ENCODE data around the gene ATRNL1.

DNA sequence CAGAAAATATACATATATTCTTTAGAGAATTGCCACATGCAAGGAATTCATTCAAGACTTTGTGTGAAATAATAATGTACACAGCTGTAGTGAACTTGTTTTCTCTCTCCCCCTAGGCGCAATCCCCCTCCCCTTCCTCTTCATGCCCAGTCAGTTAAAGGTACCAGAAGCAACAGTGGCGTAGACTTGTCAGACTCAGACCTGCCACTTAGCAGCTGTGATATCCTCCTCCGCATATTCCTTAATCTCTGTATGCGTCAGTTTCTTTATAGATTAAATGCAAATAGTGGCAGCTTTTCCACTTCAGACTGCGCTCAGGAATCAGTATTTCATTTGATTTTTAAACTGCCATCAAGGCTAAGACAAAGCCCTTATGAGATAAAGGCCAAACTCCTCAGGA lies 815.9 kb downstream of the ATRNL1 start:
- TF ChIP-seq, protein P1, sequence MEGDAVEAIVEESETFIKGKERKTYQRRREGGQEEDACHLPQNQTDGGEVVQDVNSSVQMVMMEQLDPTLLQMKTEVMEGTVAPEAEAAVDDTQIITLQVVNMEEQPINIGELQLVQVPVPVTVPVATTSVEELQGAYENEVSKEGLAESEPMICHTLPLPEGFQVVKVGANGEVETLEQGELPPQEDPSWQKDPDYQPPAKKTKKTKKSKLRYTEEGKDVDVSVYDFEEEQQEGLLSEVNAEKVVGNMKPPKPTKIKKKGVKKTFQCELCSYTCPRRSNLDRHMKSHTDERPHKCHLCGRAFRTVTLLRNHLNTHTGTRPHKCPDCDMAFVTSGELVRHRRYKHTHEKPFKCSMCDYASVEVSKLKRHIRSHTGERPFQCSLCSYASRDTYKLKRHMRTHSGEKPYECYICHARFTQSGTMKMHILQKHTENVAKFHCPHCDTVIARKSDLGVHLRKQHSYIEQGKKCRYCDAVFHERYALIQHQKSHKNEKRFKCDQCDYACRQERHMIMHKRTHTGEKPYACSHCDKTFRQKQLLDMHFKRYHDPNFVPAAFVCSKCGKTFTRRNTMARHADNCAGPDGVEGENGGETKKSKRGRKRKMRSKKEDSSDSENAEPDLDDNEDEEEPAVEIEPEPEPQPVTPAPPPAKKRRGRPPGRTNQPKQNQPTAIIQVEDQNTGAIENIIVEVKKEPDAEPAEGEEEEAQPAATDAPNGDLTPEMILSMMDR (IDR thresholded peaks at IDR 0.05; ENCODE audit: poor library complexity) = no peak
- TF ChIP-seq EZH2 (IDR thresholded peaks at IDR 0.05; ENCODE audit: borderline replicate concordance) (no peak), EZH2phosphoT487 (IDR thresholded peaks at IDR 0.05; ENCODE audit: low read depth, severe bottlenecking, unreplicated experiment) (no peak)

All from hepatocyte (in vitro differentiated cells).